Measurements from ENCODE around the gene BTBD17.

Gene BTBD17

DNA sequence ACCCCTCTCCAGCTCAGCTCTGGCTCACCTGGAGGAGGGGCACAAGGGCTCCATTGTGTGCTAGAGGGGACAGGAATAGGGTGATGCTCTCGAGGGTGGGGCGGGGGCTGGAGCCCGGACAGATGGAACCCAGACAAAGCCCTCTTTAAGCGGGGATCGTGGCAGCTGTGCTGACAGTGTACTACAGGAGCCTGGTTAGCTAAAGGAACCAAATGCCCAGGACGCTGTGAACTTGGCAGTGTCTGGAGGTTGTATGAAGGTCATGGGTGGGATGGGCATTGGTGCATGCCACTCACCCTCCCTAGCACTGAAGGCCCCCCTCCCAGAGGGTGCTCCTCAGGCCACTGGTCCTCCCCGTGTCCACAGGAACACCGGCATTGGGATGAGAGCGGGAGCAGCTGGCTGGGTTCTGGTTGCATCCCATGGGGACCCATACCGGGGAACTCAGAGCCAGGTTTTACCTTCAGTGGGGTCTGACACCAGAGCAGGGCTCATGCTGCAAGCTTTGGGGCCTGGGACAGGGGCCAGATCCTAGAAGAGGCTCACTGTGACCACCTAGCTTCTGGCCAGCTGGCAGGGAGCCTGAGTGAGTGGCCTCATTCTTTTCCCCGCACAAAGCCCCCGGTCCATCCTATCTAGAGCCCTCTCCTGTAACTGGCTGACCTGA is 23.7 kb downstream of the BTBD17 start:
- H4K91ac ChIP-seq (ENCODE audit: low read depth, low read length, poor library complexity): no peak overlapping the region
- H2BK15ac ChIP-seq (ENCODE audit: low read length): no peak overlapping the region
- H3K27ac ChIP-seq (replicated peaks; ENCODE audit: low read length): no peak overlapping the region
- H2AK5ac ChIP-seq (ENCODE audit: low read depth, low read length): peak overlapping the region; percentile 90
- no peak overlapping the region for H4K8ac ChIP-seq (ENCODE audit: low read depth, low read length)
- no CpG with 5 or more reads among the region's 12 CpGs for WGBS, 2 donors (ENCODE audit: extremely low coverage in 2 of 2, insufficient read length in 2 of 2, insufficient replicate concordance in 1 of 2)
- H3K27me3 ChIP-seq (ENCODE audit: control insufficient read depth in 3 of 3, insufficient read depth in 3 of 3, low read depth in 1 of 3, low read length in 3 of 3): peaks cover 0 to 57% (median 0%) of the 10 kb centered on the region in 3 experiments
- H3K4me2 ChIP-seq (ENCODE audit: insufficient read depth, low read length, poor library complexity, severe bottlenecking): no peak overlapping the region
- H3K18ac ChIP-seq (ENCODE audit: low read length): no peak overlapping the region
- H3K4ac ChIP-seq (ENCODE audit: low read length): no peak overlapping the region
- H3K36me3 ChIP-seq (replicated peaks in 1 of 2; ENCODE audit: control insufficient read depth in 2 of 2, insufficient read depth in 2 of 2, low read length in 2 of 2): no peaks in the 10 kb centered on the region
- H3K9me3 ChIP-seq (replicated peaks in 1 of 2; ENCODE audit: control insufficient read depth in 2 of 2, insufficient read depth in 1 of 2, low read depth in 1 of 2, low read length in 2 of 2): peaks cover 0 to 5% of the 10 kb centered on the region in 2 donors
- DNase-seq (ENCODE audit: low spot score): no peak
- H3K4me1 ChIP-seq (ENCODE audit: control insufficient read depth in 2 of 2, insufficient read depth in 1 of 2, low read depth in 1 of 2, low read length in 2 of 2): peaks cover 0 to 8% of the 10 kb centered on the region in 2 donors
- H3K79me1 ChIP-seq (ENCODE audit: low read depth, low read length): peaks cover 2% of the 10 kb centered on the region
- no peak overlapping the region for H2BK5ac ChIP-seq (ENCODE audit: low read length)
- H3K23ac ChIP-seq (ENCODE audit: low read depth, low read length, poor library complexity): peak overlapping the region; percentile 37
- H2AFZ ChIP-seq (ENCODE audit: low read length): no peak overlapping the region
- H2BK120ac ChIP-seq (ENCODE audit: low read depth, low read length): no peak overlapping the region
- no peak overlapping the region for H3K9ac ChIP-seq (ENCODE audit: low read depth, low read length, poor library complexity)
- H3K4me3 ChIP-seq (ENCODE audit: low read length in 2 of 2): no peak overlapping the region
- no peak overlapping the region for H2BK12ac ChIP-seq (ENCODE audit: low read length)
- H3K14ac ChIP-seq (ENCODE audit: low read length): no peak overlapping the region

DNA sequence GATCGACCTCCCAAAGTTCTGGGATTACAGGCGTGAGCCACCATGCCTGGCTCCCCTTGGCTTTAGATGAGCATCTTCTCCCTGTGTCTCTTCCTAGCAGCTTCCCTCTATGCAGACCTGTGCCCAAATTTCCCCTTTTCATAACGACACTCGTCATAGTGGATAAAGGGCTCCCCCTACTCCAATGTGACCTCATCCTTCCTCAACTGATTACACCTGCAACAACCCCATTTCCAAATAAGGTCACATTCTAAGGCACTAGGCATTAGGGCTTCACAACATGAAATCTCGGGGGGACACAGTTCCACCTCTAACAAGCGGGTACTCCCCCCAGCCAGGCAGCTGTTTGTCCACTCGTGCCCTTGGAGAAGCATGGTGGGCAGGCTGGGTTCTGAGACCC is 25.4 kb downstream of the BTBD17 start:
- H4K91ac ChIP-seq (ENCODE audit: low read depth, low read length, poor library complexity): no peak overlapping the region
- no peak overlapping the region for H2BK5ac ChIP-seq (ENCODE audit: low read length)
- no peak overlapping the region for H3K23ac ChIP-seq (ENCODE audit: low read depth, low read length, poor library complexity)
- no peak overlapping the region for H2BK120ac ChIP-seq (ENCODE audit: low read depth, low read length)
- no peak overlapping the region for H3K4ac ChIP-seq (ENCODE audit: low read length)
- H2AK5ac ChIP-seq (ENCODE audit: low read depth, low read length): no peak overlapping the region
- H3K27ac ChIP-seq (replicated peaks; ENCODE audit: low read length): no peak overlapping the region
- no peak overlapping the region for H3K9ac ChIP-seq (ENCODE audit: low read depth, low read length, poor library complexity)
- DNase-seq (ENCODE audit: low spot score): no peak
- H2BK15ac ChIP-seq (ENCODE audit: low read length): no peak overlapping the region
- H3K9me3 ChIP-seq (replicated peaks in 1 of 2; ENCODE audit: control insufficient read depth in 2 of 2, insufficient read depth in 1 of 2, low read depth in 1 of 2, low read length in 2 of 2): peaks cover 0 to 5% of the 10 kb centered on the region in 2 donors
- H3K27me3 ChIP-seq (ENCODE audit: control insufficient read depth in 3 of 3, insufficient read depth in 3 of 3, low read depth in 1 of 3, low read length in 3 of 3): peaks cover 0 to 71% (median 0%) of the 10 kb centered on the region in 3 experiments
- H3K4me2 ChIP-seq (ENCODE audit: insufficient read depth, low read length, poor library complexity, severe bottlenecking): no peak overlapping the region
- H3K18ac ChIP-seq (ENCODE audit: low read length): no peak overlapping the region
- H3K36me3 ChIP-seq (replicated peaks in 1 of 2; ENCODE audit: control insufficient read depth in 2 of 2, insufficient read depth in 2 of 2, low read length in 2 of 2): no peaks in the 10 kb centered on the region
- H3K14ac ChIP-seq (ENCODE audit: low read length): no peak overlapping the region
- H2AFZ ChIP-seq (ENCODE audit: low read length): no peak overlapping the region
- H3K4me3 ChIP-seq (ENCODE audit: low read length in 2 of 2): no peak overlapping the region
- no peak overlapping the region for H4K8ac ChIP-seq (ENCODE audit: low read depth, low read length)
- no peak overlapping the region for H2BK12ac ChIP-seq (ENCODE audit: low read length)
- H3K79me1 ChIP-seq (ENCODE audit: low read depth, low read length): peaks cover 2% of the 10 kb centered on the region
- peaks cover 0 to 6% of the 10 kb centered on the region in 2 donors for H3K4me1 ChIP-seq (ENCODE audit: control insufficient read depth in 2 of 2, insufficient read depth in 1 of 2, low read depth in 1 of 2, low read length in 2 of 2)
- no CpG with 5 or more reads among the region's 7 CpGs for WGBS, 2 donors (ENCODE audit: extremely low coverage in 2 of 2, insufficient read length in 2 of 2, insufficient replicate concordance in 1 of 2)

DNA sequence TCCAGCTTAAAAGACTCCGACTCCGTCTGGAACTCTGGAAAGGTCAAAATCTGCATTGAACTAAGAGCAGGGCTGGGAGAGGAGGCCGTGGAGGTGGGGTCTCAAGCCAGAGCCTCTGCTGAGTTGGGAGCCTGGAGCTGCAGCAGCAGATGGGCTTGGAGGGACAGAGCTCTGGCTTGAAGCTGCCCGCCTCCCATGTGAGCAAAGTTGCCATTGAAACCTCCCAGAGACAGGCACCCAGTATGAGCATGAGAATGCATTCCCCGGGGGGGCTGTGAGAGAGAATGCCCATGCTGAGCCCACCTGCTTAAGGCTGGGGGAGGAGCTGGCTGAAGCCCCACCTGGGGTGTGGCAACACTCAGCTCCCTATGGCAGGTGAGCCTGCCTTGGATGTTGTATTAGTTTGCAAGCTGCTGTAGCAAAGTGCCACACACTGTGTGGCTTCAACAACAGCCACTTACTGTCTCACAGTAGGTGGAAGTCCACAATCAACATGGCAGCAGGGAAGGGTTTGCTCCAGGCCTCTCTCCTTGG is 26.1 kb downstream of the BTBD17 start:
- no peak overlapping the region for H4K8ac ChIP-seq (ENCODE audit: low read depth, low read length)
- H3K14ac ChIP-seq (ENCODE audit: low read length): no peak overlapping the region
- H3K4me2 ChIP-seq (ENCODE audit: insufficient read depth, low read length, poor library complexity, severe bottlenecking): no peak overlapping the region
- peaks cover 0 to 5% of the 10 kb centered on the region in 2 donors for H3K4me1 ChIP-seq (ENCODE audit: control insufficient read depth in 2 of 2, insufficient read depth in 1 of 2, low read depth in 1 of 2, low read length in 2 of 2)
- no peak overlapping the region for H2AK5ac ChIP-seq (ENCODE audit: low read depth, low read length)
- no peak overlapping the region for H3K9ac ChIP-seq (ENCODE audit: low read depth, low read length, poor library complexity)
- WGBS, 2 donors (ENCODE audit: extremely low coverage in 2 of 2, insufficient read length in 2 of 2, insufficient replicate concordance in 1 of 2): no CpG with 5 or more reads among the region's 5 CpGs
- H2BK15ac ChIP-seq (ENCODE audit: low read length): no peak overlapping the region
- no peak overlapping the region for H2BK5ac ChIP-seq (ENCODE audit: low read length)
- no peak overlapping the region for H3K23ac ChIP-seq (ENCODE audit: low read depth, low read length, poor library complexity)
- H3K27ac ChIP-seq (replicated peaks; ENCODE audit: low read length): no peak overlapping the region
- H4K91ac ChIP-seq (ENCODE audit: low read depth, low read length, poor library complexity): no peak overlapping the region
- no peaks in the 10 kb centered on the region for H3K36me3 ChIP-seq (replicated peaks in 1 of 2; ENCODE audit: control insufficient read depth in 2 of 2, insufficient read depth in 2 of 2, low read length in 2 of 2)
- H2AFZ ChIP-seq (ENCODE audit: low read length): no peak overlapping the region
- no peak overlapping the region for H2BK120ac ChIP-seq (ENCODE audit: low read depth, low read length)
- peaks cover 0 to 5% of the 10 kb centered on the region in 2 donors for H3K9me3 ChIP-seq (replicated peaks in 1 of 2; ENCODE audit: control insufficient read depth in 2 of 2, insufficient read depth in 1 of 2, low read depth in 1 of 2, low read length in 2 of 2)
- H3K79me1 ChIP-seq (ENCODE audit: low read depth, low read length): peaks cover 2% of the 10 kb centered on the region
- H2BK12ac ChIP-seq (ENCODE audit: low read length): no peak overlapping the region
- no peak overlapping the region for H3K4me3 ChIP-seq (ENCODE audit: low read length in 2 of 2)
- peaks cover 0 to 76% (median 0%) of the 10 kb centered on the region in 3 experiments for H3K27me3 ChIP-seq (ENCODE audit: control insufficient read depth in 3 of 3, insufficient read depth in 3 of 3, low read depth in 1 of 3, low read length in 3 of 3)
- H3K18ac ChIP-seq (ENCODE audit: low read length): peak overlapping the region; percentile 27
- DNase-seq (ENCODE audit: low spot score): no peak
- no peak overlapping the region for H3K4ac ChIP-seq (ENCODE audit: low read length)

DNA sequence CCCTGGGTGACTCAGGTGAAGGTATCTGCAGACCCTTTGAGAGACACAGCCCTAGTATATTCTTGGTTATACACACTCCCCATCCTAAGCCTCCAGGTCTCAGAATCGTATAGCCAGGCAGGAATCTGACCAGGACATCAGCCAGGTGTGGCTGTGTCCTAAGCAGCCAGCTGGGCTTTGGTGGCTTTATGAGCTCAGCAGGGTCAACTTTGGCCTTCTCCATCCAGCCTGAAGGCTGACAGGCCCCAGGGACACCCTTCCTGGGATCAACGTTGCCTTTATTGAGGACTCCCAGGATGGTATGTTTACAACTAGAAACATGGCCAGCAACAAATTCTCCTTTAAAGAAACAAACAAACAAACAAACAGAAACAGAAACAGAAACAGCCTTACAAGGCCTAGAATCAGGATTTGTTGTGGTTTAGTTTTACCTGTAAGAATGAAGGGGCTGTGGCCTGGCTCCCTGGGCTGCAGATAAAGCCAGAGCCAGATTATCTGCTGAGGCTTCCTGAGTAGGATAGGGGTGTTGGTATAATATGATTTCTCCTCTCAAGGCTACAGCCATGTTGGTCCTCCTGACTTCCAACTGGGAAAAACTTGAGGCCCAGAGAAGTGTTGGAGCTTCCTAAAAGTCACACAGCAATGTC is 27.2 kb downstream of the BTBD17 start:
- Histone ChIP-seq H2AFZ (ENCODE audit: low read length) (no peak overlapping the region), H2BK12ac (ENCODE audit: low read length) (no peak overlapping the region), H3K27me3 (ENCODE audit: control insufficient read depth in 3 of 3, insufficient read depth in 3 of 3, low read depth in 1 of 3, low read length in 3 of 3) (peaks cover 0 to 76% (median 0%) of the 10 kb centered on the region in 3 experiments), H3K27ac (replicated peaks; ENCODE audit: low read length) (no peak overlapping the region), H3K9me3 (replicated peaks in 1 of 2; ENCODE audit: control insufficient read depth in 2 of 2, insufficient read depth in 1 of 2, low read depth in 1 of 2, low read length in 2 of 2) (peaks cover 0 to 5% of the 10 kb centered on the region in 2 donors), H3K4me3 (ENCODE audit: low read length in 2 of 2) (no peak overlapping the region), H4K91ac (ENCODE audit: low read depth, low read length, poor library complexity) (no peak overlapping the region), H3K9ac (ENCODE audit: low read depth, low read length, poor library complexity) (no peak overlapping the region), H3K36me3 (replicated peaks in 1 of 2; ENCODE audit: control insufficient read depth in 2 of 2, insufficient read depth in 2 of 2, low read length in 2 of 2) (no peaks in the 10 kb centered on the region), H3K79me1 (ENCODE audit: low read depth, low read length) (peaks cover 2% of the 10 kb centered on the region), H2BK15ac (ENCODE audit: low read length) (no peak overlapping the region), H3K23ac (ENCODE audit: low read depth, low read length, poor library complexity) (no peak overlapping the region), H3K4me2 (ENCODE audit: insufficient read depth, low read length, poor library complexity, severe bottlenecking) (no peak overlapping the region), H2AK5ac (ENCODE audit: low read depth, low read length) (no peak overlapping the region), H2BK120ac (ENCODE audit: low read depth, low read length) (no peak overlapping the region), H3K18ac (ENCODE audit: low read length) (no peak overlapping the region), H4K8ac (ENCODE audit: low read depth, low read length) (no peak overlapping the region), H3K4me1 (ENCODE audit: control insufficient read depth in 2 of 2, insufficient read depth in 1 of 2, low read depth in 1 of 2, low read length in 2 of 2) (peaks cover 0 to 3% of the 10 kb centered on the region in 2 donors), H3K14ac (ENCODE audit: low read length) (no peak overlapping the region), H2BK5ac (ENCODE audit: low read length) (no peak overlapping the region), H3K4ac (ENCODE audit: low read length) (no peak overlapping the region)
- no CpG with 5 or more reads among the region's 2 CpGs for WGBS, 2 donors (ENCODE audit: extremely low coverage in 2 of 2, insufficient read length in 2 of 2, insufficient replicate concordance in 1 of 2)
- DNase-seq (ENCODE audit: low spot score): no peak
